PC-9 (cell line): ENCODE measurements around the gene FCF1.

Experiments used
- EZH2 ChIP-seq: fragments of 200-600 bp; sonication (generic); IDR thresholded peaks from 2 replicates; pipeline ENCODE4 v1.8.0; 2017; ENCODE audit warnings: antibody characterized with exemption, low read depth
- TF ChIP-seq, protein P1 (sequence below): fragments of 200-600 bp; sonication (generic); conservative IDR thresholded peaks from 2 replicates; pipeline ENCODE4 v1.6.1; 2017; ENCODE audit warnings: mixed run types, antibody characterized with exemption, mild to moderate bottlenecking, moderate library complexity

GRCh38 chr14:74771399-74771798 is 58.5 kb downstream of the FCF1 start:
- TF ChIP-seq, protein P1, sequence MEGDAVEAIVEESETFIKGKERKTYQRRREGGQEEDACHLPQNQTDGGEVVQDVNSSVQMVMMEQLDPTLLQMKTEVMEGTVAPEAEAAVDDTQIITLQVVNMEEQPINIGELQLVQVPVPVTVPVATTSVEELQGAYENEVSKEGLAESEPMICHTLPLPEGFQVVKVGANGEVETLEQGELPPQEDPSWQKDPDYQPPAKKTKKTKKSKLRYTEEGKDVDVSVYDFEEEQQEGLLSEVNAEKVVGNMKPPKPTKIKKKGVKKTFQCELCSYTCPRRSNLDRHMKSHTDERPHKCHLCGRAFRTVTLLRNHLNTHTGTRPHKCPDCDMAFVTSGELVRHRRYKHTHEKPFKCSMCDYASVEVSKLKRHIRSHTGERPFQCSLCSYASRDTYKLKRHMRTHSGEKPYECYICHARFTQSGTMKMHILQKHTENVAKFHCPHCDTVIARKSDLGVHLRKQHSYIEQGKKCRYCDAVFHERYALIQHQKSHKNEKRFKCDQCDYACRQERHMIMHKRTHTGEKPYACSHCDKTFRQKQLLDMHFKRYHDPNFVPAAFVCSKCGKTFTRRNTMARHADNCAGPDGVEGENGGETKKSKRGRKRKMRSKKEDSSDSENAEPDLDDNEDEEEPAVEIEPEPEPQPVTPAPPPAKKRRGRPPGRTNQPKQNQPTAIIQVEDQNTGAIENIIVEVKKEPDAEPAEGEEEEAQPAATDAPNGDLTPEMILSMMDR, result no peak
- no peak for TF ChIP-seq EZH2
